ENCODE data around the gene GALM. TPM values are rescaled to one million over a fixed set of nuclear protein-coding genes. Genes with fewer than 3 reads are reported as not detected.
A peak's percentile ranks its signal among the peaks of the same experiment; 100 is the strongest.

The GALM gene
- total and polyA plus RNA-seq, 2 of the 13 experiments (the other 11 are each of a cell fraction or from before 2014, with no cell fraction given) = 65.5 to 90.0 TPM

- TF ChIP-seq CREB3 (CRISPR knock-in tag; IDR thresholded peaks at IDR 0.05) (peak; percentile 64; the same call in 1 of the 2 replicates), ZNF577 (CRISPR knock-in tag; IDR thresholded peaks at IDR 0.05; ENCODE audit: borderline replicate concordance, low read depth) (no peak), ZFX (CRISPR knock-in tag; IDR thresholded peaks at IDR 0.05; ENCODE audit: low read depth) (peak; percentile 56), PHF21A (CRISPR knock-in tag; IDR thresholded peaks at IDR 0.05) (no peak; the same call in 1 of the 2 replicates), ZFAT (CRISPR knock-in tag; conservative IDR thresholded peaks at IDR 0.05) (no peak), ZNF572 (CRISPR knock-in tag; IDR thresholded peaks at IDR 0.05) (peak; percentile 22; the same call in 1 of the 2 replicates), ZBTB2 (CRISPR knock-in tag; IDR thresholded peaks at IDR 0.05; ENCODE audit: low read depth) (peak; percentile 59; the same call in 1 of the 2 replicates), MYC (CRISPR knock-in tag; IDR thresholded peaks at IDR 0.05; ENCODE audit: borderline replicate concordance) (no peak), TMF1 (CRISPR knock-in tag; IDR thresholded peaks at IDR 0.05; ENCODE audit: low read depth) (peak; percentile 11; the same call in 1 of the 2 replicates), ZNF143 (CRISPR knock-in tag; IDR thresholded peaks at IDR 0.05) (peak; percentile 54; the same call in 1 of the 2 replicates), ZFP36L1 (CRISPR knock-in tag; IDR thresholded peaks at IDR 0.05) (no peak), NR2C2 (CRISPR knock-in tag; IDR thresholded peaks at IDR 0.05; ENCODE audit: borderline replicate concordance) (no peak), AFF4 (CRISPR knock-in tag; IDR thresholded peaks at IDR 0.05) (no peak), STAT6 (CRISPR knock-in tag; IDR thresholded peaks at IDR 0.05; ENCODE audit: borderline replicate concordance) (peak; percentile 73; the same call in 1 of the 2 replicates), GLMP (CRISPR knock-in tag; IDR thresholded peaks at IDR 0.05; ENCODE audit: borderline replicate concordance) (peak; percentile 21; the same call in 1 of the 2 replicates)
Observed at GRCh38 chr2:38750011-38750890, 84.3 kb downstream of the GALM start (continued).

Measured in HepG2 (cell line).